ENCODE data around the gene OR1L8.
"Not testable (repeated sequence)": the region's sequence is repeated elsewhere in the genome, so short reads cannot be mapped to it uniquely, and the experiment has no call there.

Gene OR1L8

GRCh38 chr9:122583284-122583683 lies at the start of gene OR1L8:
Gene OR1L8 (minus strand): TSS chr9:122583384. CDS start chr9:122568477, 14,907 bp downstream.
- not testable (repeated sequence) for DNase-seq

GRCh38 chr9:122619996-122620395 lies 36.8 kb upstream of the OR1L8 start:
- no peak for DNase-seq

- DNase-seq: no peak
These were observed 31.2 kb upstream of the OR1L8 start, which contains the start of gene OR1Q1 for GRCh38 chr9:122614362-122614761. Gene OR1Q1 (plus strand): TSS chr9:122614738. CDS start chr9:122614738, 0 bp downstream.

GRCh38 chr9:122609804-122610203 lies 26.6 kb upstream of the OR1L8 start:
- no peak for DNase-seq

GRCh38 chr9:122606587-122606986 lies 23.4 kb upstream of the OR1L8 start:
- DNase-seq: no peak

- no peak for DNase-seq
These were observed 22.5 kb upstream of the OR1L8 start for GRCh38 chr9:122605691-122606090.

- DNase-seq: no peak
These were observed 2.8 kb downstream of the OR1L8 start for GRCh38 chr9:122580360-122580759.

- DNase-seq: no peak
These were observed 3.3 kb downstream of the OR1L8 start for GRCh38 chr9:122579874-122580273.

GRCh38 chr9:122572456-122572855 lies 10.7 kb downstream of the OR1L8 start:
- DNase-seq: no peak

GRCh38 chr9:122567901-122568300 lies 15.3 kb downstream of the OR1L8 start:
- no peak for DNase-seq

- no peak for DNase-seq
These were observed 20.9 kb downstream of the OR1L8 start for GRCh38 chr9:122562134-122562760.

GRCh38 chr9:122561446-122561845 lies 21.7 kb downstream of the OR1L8 start:
- no peak for DNase-seq

GRCh38 chr9:122552812-122553211 lies 30.4 kb downstream of the OR1L8 start, which contains the start of gene OR1N2:
Gene OR1N2 (plus strand): TSS chr9:122553112. CDS start chr9:122553212, 100 bp downstream.
- no peak for DNase-seq

- DNase-seq: no peak
These were observed 31.8 kb downstream of the OR1L8 start for GRCh38 chr9:122551371-122551770.

- DNase-seq: no peak
These were observed 37.0 kb downstream of the OR1L8 start for GRCh38 chr9:122546196-122546595.

GRCh38 chr9:122538757-122539156 lies 44.4 kb downstream of the OR1L8 start:
- no peak for DNase-seq

GRCh38 chr9:122537066-122537465 lies 46.1 kb downstream of the OR1L8 start:
- DNase-seq: not testable (repeated sequence)

GRCh38 chr9:122536134-122536533 lies 47.0 kb downstream of the OR1L8 start:
- no peak for DNase-seq

GRCh38 chr9:122531157-122531556 lies 52.0 kb downstream of the OR1L8 start:
- DNase-seq: not testable (repeated sequence)

GRCh38 chr9:122527193-122527592 lies 56.0 kb downstream of the OR1L8 start, which contains the start of gene OR1N1:
Gene OR1N1 (minus strand): TSS chr9:122527293. CDS start chr9:122527293, 0 bp downstream.
- DNase-seq: no peak

GRCh38 chr9:122526602-122527001 lies 56.6 kb downstream of the OR1L8 start:
- no peak for DNase-seq

GRCh38 chr9:122519376-122519775 lies 63.8 kb downstream of the OR1L8 start:
- DNase-seq: no peak

- no peak for DNase-seq
These were observed 64.3 kb downstream of the OR1L8 start, which contains the start of gene OR1J4 for GRCh38 chr9:122518841-122519240. Gene OR1J4 (plus strand): TSS chr9:122519141. CDS start chr9:122519141, 0 bp downstream.

GRCh38 chr9:122518226-122518625 lies 65.0 kb downstream of the OR1L8 start:
- no peak for DNase-seq

All from amniotic stem cell (primary cell).